DOHH2 (cell line): Measurements from ENCODE around the gene CXCR5.

Experiments used
- CTCF ChIP-seq: fragments of 200-600 bp; sonication (generic); IDR thresholded peaks from one replicate; pipeline ENCODE4 v1.5.1; 2014; ENCODE audit warnings: antibody characterized with exemption, mild to moderate bottlenecking, low read depth, low read length; ENCODE audit not compliant: poor library complexity, severe bottlenecking
- EZH2phosphoT487 ChIP-seq: fragments of 200-600 bp; sonication (generic); IDR thresholded peaks from 2 replicates; pipeline ENCODE4 v1.6.1; 2017; ENCODE audit warnings: borderline replicate concordance, mild to moderate bottlenecking, antibody characterized with exemption, low read length, moderate library complexity, mixed read lengths

DNA sequence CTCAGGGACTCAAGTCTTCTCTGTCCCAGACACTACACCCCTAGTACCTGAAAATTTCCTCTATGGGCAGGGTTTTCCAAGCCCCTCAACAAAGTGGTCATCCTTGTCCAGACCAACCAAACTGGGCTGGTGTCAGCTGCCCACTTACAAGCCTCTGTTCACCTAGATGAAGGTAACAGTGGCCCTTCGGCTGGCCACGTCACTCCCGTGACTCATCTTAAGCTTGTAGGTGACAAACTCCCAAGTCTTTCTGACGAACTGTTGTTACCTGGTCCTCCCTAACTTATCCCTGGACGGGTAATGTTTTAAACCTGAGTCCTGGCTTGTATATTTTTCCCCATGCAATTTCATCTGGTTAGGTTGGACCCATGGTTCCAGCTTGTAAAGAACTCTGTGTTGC lies 4.7 kb downstream of the CXCR5 start:
- TF ChIP-seq CTCF (no peak), EZH2phosphoT487 (no peak)
